ENCODE data around the gene HS6ST3. TPM values are rescaled to one million over a fixed set of nuclear protein-coding genes. Genes with fewer than 3 reads are reported as not detected.
A peak's percentile ranks its signal among the peaks of the same experiment; 100 is the strongest.
"Not testable (repeated sequence)": the region's sequence is repeated elsewhere in the genome, so short reads cannot be mapped to it uniquely, and the experiment has no call there.

The HS6ST3 gene
- total RNA-seq, 8 experiments from 2014 or later = 0.04 to 17.2 (median 4.5) TPM

DNA sequence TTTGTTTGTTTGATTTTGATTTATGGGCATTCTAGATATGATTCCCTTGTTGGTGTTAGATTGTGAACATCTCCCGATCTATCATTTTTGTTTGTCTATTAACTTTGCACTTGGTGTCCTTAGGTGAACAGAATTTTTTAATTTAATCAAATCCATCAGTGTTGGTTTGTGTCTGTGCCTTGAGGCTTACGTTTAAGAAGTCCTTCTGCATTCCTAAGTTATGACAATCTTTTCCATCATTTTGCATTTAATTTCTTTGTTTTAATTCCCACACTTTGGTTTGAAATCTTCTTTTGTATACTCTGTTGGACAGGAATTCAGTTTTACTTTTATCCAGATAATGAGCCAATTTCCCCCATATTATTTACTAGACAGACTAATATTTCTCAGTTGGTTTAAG lies 421.7 kb downstream of the HS6ST3 start:
- in situ Hi-C loops (cut with MboI; ENCODE audit: low pct_unique_long_range_greater_than_20kb in 2 of 9, low sequenced_read_pairs in 9 of 9, unreplicated experiment in 9 of 9) = no loop called here
- ATAC-seq (replicated peaks in 6 of 8) = no peak
- WGBS, 10 experiments = 6 to 100% (median 69%) methylated on average over 1 to 2 of the region's 2 CpGs

GRCh38 chr13:96519380-96519779 lies 429.5 kb downstream of the HS6ST3 start:
- in situ Hi-C loops (cut with MboI; ENCODE audit: low pct_unique_long_range_greater_than_20kb in 2 of 9, low sequenced_read_pairs in 9 of 9, unreplicated experiment in 9 of 9) = no loop called here
- Histone ChIP-seq H3K4me1 (replicated peaks in 1 of 2) (no peaks in the 10 kb centered on the region), H3K4me3 (no peak overlapping the region), H3K27ac (no peak overlapping the region)
- WGBS, 10 experiments = 0 to 100% (median 69%) methylated on average over 1 of the region's 1 CpG; no CpG with 5 or more reads in 4 of the 10 experiments
- no peak for ATAC-seq (replicated peaks in 6 of 8)

More for the DNA sequence above, 421.7 kb downstream of the HS6ST3 start:
- H3K4me1 ChIP-seq (replicated peaks in 1 of 2) = no peaks in the 10 kb centered on the region
- H3K27ac ChIP-seq = no peak overlapping the region
- no peak overlapping the region for H3K4me3 ChIP-seq

GRCh38 chr13:96524398-96525020 lies 434.6 kb downstream of the HS6ST3 start:
- ATAC-seq (replicated peaks in 6 of 8); in situ Hi-C loops (cut with MboI; ENCODE audit: low pct_unique_long_range_greater_than_20kb in 2 of 9, low sequenced_read_pairs in 9 of 9, unreplicated experiment in 9 of 9): not testable (repeated sequence)
- WGBS, 10 experiments = 60 to 94% (median 72%) methylated on average over 2 to 8 of the region's 11 CpGs; no CpG with 5 or more reads in 6 of the 10 experiments

DNA sequence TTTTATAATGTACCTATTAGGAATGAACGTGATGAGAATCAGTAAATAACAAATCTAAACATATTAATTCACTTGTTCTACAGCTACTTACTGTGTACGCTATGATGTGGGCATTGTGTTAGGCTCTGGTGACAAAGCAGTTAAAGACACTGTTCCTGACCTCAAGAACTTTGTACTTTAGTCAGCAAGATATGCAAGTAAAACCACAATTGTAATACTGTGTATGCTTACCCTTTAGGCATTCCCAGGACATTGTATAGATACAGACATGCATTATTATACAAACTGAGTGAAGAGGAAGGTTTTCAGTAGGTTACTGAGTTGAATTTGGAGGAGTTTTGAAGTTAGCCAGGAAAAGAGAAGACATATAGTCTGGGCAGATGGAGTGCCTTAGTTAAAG lies 435.8 kb downstream of the HS6ST3 start:
- in situ Hi-C loops (cut with MboI; ENCODE audit: low pct_unique_long_range_greater_than_20kb in 2 of 9, low sequenced_read_pairs in 9 of 9, unreplicated experiment in 9 of 9) = no loop called here
- no peak for ATAC-seq (replicated peaks in 6 of 8)
- H3K27ac ChIP-seq = no peak overlapping the region
- H3K4me1 ChIP-seq (replicated peaks in 1 of 2) = no peaks in the 10 kb centered on the region
- 0 to 100% (median 84%) methylated on average over 1 to 2 of the region's 2 CpGs for WGBS, 10 experiments
- H3K4me3 ChIP-seq = no peak overlapping the region

More at GRCh38 chr13:96524398-96525020, 434.6 kb downstream of the HS6ST3 start:
- H3K4me3 ChIP-seq; H3K4me1 ChIP-seq (replicated peaks in 1 of 2); H3K27ac ChIP-seq: not testable (repeated sequence)

DNA sequence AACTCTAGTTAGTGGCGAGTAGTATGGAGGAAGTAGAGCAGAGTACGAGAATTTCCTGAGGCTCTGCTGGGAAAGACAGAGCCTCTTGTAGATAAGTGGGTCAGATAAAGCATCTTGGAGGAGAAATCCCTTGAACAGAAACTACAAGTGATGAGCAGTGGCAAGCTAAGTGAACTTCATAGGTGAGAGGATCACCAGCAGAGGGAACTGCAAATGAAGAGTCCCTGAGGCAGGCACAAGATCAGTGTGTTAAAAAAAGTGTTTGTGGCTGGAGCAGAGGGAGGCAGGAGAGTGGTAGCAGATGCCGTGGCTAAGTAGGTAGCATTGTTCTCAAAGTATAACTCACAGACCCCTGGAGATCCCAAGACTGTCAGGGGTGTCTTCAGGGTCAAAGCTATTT lies 437.6 kb downstream of the HS6ST3 start:
- no peak for ATAC-seq (replicated peaks in 6 of 8)
- 0 to 90% (median 67%) methylated on average over 1 to 2 of the region's 3 CpGs; no CpG with 5 or more reads in 3 of the 10 experiments for WGBS, 10 experiments
- H3K27ac ChIP-seq = no peak overlapping the region
- H3K4me1 ChIP-seq (replicated peaks in 1 of 2) = peaks cover 0 to under 1% of the 10 kb centered on the region in 2 donors
- in situ Hi-C loops (cut with MboI; ENCODE audit: low pct_unique_long_range_greater_than_20kb in 2 of 9, low sequenced_read_pairs in 9 of 9, unreplicated experiment in 9 of 9) = no loop called here
- no peak overlapping the region for H3K4me3 ChIP-seq

DNA sequence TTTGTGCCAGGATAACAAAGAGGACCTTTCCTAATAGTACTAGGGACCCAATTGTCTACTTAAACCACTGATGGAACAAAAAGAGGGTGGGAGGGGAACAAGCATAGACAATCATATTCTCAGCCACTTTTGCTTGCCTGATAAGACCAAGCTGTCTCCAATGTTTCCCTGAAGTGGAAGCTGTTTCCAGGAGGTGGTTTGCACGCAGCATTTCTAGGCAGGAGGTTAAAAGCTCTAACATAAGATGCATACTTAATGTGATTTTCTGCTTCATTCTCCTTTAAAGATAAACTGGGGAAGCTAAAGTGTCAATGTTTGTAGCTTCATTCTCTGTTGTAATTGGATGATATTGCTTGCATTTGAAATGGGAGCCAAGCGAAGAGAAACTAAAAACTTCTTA lies 442.9 kb downstream of the HS6ST3 start:
- Histone ChIP-seq H3K4me3 (no peak overlapping the region), H3K27ac (no peak overlapping the region), H3K4me1 (replicated peaks in 1 of 2) (peaks cover 11 to 15% of the 10 kb centered on the region in 2 donors)
- peak in 1 of 8 experiments; percentile 6 for ATAC-seq (replicated peaks in 6 of 8)
- in situ Hi-C loops (cut with MboI; ENCODE audit: low pct_unique_long_range_greater_than_20kb in 2 of 9, low sequenced_read_pairs in 9 of 9, unreplicated experiment in 9 of 9) = no loop called here
- WGBS, 10 experiments = 29 to 100% (median 89%) methylated on average over 1 to 2 of the region's 2 CpGs; no CpG with 5 or more reads in 3 of the 10 experiments

GRCh38 chr13:96533408-96533807 lies 443.5 kb downstream of the HS6ST3 start:
- 0 to 62% (median 23%) methylated on average over 1 to 6 of the region's 7 CpGs; no CpG with 5 or more reads in 2 of the 10 experiments for WGBS, 10 experiments
- H3K4me1 ChIP-seq (replicated peaks in 1 of 2) = peaks cover 11 to 15% of the 10 kb centered on the region in 2 donors
- no peak overlapping the region for H3K4me3 ChIP-seq
- in situ Hi-C loops (cut with MboI; ENCODE audit: low pct_unique_long_range_greater_than_20kb in 2 of 9, low sequenced_read_pairs in 9 of 9, unreplicated experiment in 9 of 9) = no loop called here
- peak in 5 of 8 experiments; percentile 82 to 94 (median 91) for ATAC-seq (replicated peaks in 6 of 8)
- peak overlapping the region in 1 of 2 donors; percentile 21 for H3K27ac ChIP-seq

DNA sequence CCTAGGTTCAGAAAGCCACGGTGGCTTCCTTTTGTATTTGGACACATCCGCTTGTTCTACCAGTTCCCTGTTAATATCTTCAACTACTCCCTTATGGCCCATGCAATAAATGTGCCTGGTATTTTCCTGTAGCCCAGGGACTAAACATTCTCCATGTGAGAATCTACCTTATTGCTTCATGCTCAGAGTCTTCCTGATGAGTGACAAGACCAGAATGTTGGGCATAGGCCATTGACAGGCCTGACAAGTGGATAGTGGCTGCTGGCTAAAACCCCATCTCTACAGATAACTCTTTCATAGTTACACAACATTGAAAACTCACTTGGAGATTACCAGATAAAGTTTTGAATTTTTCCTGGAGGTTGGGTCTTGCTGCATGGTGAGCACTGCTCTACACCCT lies 449.9 kb downstream of the HS6ST3 start:
- 33 to 100% (median 92%) methylated on average over 1 to 2 of the region's 2 CpGs; no CpG with 5 or more reads in 1 of the 10 experiments for WGBS, 10 experiments
- H3K4me1 ChIP-seq (replicated peaks in 1 of 2) = peaks cover 0 to 7% of the 10 kb centered on the region in 2 donors
- ATAC-seq (replicated peaks in 6 of 8) = no peak
- H3K27ac ChIP-seq = no peak overlapping the region
- in situ Hi-C loops (cut with MboI; ENCODE audit: low pct_unique_long_range_greater_than_20kb in 2 of 9, low sequenced_read_pairs in 9 of 9, unreplicated experiment in 9 of 9) = no loop called here
- no peak overlapping the region for H3K4me3 ChIP-seq

DNA sequence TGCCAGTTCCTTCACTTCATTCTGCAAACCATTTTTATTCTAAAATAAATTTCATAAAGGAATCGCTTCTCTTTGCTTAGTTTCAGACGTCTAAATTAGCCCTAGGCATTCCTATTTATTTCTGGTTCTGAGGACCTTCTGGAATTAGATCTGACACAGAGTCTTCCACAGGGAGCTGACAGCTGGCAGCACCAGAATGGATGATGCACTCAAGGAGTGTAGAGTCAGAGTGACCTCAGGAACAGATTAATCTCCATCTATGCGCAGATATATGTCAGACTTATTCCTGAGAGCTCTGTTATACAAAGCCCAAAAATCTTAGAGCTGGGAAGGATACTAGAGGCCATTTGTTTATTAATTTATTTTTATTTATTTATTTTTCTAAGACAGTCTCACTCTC lies 450.8 kb downstream of the HS6ST3 start:
- Histone ChIP-seq H3K4me3 (no peak overlapping the region), H3K4me1 (replicated peaks in 1 of 2) (peaks cover 0 to 7% of the 10 kb centered on the region in 2 donors), H3K27ac (no peak overlapping the region)
- peak in 5 of 8 experiments; percentile 67 to 98 (median 71) for ATAC-seq (replicated peaks in 6 of 8)
- WGBS, 10 experiments = 0 to 90% (median 75%) methylated on average over 1 to 3 of the region's 3 CpGs
- in situ Hi-C loops (cut with MboI; ENCODE audit: low pct_unique_long_range_greater_than_20kb in 2 of 9, low sequenced_read_pairs in 9 of 9, unreplicated experiment in 9 of 9) = no loop called here

DNA sequence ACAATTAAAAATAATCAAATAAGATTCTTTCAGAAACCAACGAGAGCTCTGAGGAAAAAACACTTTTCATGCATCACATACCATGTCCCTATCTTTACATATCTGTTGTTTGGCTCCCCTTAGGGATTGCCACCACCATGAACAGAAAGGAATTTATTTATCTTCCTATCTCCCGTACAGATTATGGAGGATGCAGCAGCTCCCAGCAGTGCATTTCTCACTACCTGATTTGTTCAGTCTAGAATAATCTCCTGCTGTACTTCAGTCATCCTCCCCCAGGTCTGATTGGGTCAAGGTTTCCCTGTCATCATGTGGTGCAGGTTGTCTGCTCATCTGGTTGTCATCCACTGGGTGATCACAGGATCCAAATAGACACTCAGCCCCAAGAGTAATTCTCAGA lies 453.1 kb downstream of the HS6ST3 start:
- no peak for ATAC-seq (replicated peaks in 6 of 8)
- Histone ChIP-seq H3K27ac (no peak overlapping the region), H3K4me3 (no peak overlapping the region), H3K4me1 (replicated peaks in 1 of 2) (peaks cover 0 to 11% of the 10 kb centered on the region in 2 donors)
- in situ Hi-C loops (cut with MboI; ENCODE audit: low pct_unique_long_range_greater_than_20kb in 2 of 9, low sequenced_read_pairs in 9 of 9, unreplicated experiment in 9 of 9) = no loop called here
- 0 to 88% (median 68%) methylated on average over 1 to 2 of the region's 2 CpGs; no CpG with 5 or more reads in 5 of the 10 experiments for WGBS, 10 experiments

DNA sequence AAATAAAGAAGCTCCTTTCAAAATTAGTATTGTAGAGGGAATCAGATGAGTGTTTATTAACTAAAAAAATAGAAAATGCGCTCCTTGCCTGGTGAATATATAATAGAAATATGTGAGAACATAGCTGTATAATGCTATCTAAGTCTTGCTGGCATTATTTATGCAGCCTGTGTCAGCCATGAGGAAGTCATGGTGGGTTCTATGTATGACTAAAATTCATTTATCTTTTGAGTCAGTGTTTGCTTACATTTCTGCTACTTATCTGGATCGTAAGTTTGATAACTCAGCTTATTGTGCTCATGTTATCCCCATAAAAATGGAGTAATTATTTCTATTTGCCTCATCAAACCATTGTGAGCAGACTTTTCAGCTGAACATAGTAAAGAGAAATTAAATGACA lies 455.1 kb downstream of the HS6ST3 start:
- ATAC-seq (replicated peaks in 6 of 8) = peak in 2 of 8 experiments; percentile 58 to 59
- Histone ChIP-seq H3K27ac (no peak overlapping the region), H3K4me3 (no peak overlapping the region), H3K4me1 (replicated peaks in 1 of 2) (peaks cover 0 to 11% of the 10 kb centered on the region in 2 donors)
- 0 to 94% (median 83%) methylated on average over 1 to 2 of the region's 2 CpGs for WGBS, 10 experiments
- in situ Hi-C loops (cut with MboI; ENCODE audit: low pct_unique_long_range_greater_than_20kb in 2 of 9, low sequenced_read_pairs in 9 of 9, unreplicated experiment in 9 of 9) = no loop called here

DNA sequence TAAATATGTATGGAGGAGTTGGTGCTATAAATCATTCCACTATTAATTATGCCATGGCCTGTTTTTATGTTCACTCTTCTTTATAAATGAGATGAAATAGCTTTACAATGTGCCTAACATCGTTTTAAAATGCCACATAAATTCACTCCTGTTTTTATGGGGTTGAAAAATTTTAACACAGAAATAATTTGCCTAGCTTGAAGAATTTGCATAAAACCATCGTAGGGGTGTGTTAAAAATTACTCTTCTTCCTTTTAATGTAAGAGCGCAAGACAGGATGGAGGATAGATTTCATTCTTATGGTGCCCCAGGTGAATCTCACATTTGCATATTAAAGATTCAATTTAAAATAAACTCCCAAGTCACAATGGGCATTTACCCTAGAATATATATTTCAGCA lies 456.6 kb downstream of the HS6ST3 start:
- H3K27ac ChIP-seq = no peak overlapping the region
- in situ Hi-C loops (cut with MboI; ENCODE audit: low pct_unique_long_range_greater_than_20kb in 2 of 9, low sequenced_read_pairs in 9 of 9, unreplicated experiment in 9 of 9) = no loop called here
- ATAC-seq (replicated peaks in 6 of 8) = peak in 1 of 8 experiments; percentile 71
- H3K4me1 ChIP-seq (replicated peaks in 1 of 2) = peaks cover 0 to 5% of the 10 kb centered on the region in 2 donors
- WGBS, 10 experiments = 11 to 88% (median 48%) methylated on average over 1 to 3 of the region's 3 CpGs; no CpG with 5 or more reads in 1 of the 10 experiments
- H3K4me3 ChIP-seq = no peak overlapping the region

DNA sequence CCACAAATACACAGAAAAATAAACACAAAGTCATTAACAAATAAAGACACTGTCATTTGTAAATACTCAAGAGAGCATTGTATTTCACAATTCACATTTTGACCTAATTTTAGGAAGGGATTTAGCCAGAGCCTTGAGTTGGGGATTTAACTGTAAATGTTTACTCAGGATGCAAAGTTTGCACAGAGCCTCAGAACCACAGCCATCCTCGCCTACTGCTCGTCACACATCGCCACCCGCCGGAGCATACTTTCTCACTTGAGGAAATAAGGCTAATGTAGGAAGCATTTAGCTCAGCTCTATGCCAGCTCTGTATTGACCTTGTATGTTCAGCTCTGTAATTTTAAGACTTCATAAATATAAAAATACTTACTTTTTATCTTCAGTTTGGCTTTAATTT lies 461.6 kb downstream of the HS6ST3 start:
- ATAC-seq (replicated peaks in 6 of 8) = no peak
- in situ Hi-C loops (cut with MboI; ENCODE audit: low pct_unique_long_range_greater_than_20kb in 2 of 9, low sequenced_read_pairs in 9 of 9, unreplicated experiment in 9 of 9) = no loop called here
- peaks cover 3 to 12% of the 10 kb centered on the region in 2 donors for H3K4me1 ChIP-seq (replicated peaks in 1 of 2)
- H3K27ac ChIP-seq = no peak overlapping the region
- WGBS, 10 experiments = 0 to 94% (median 56%) methylated on average over 3 to 4 of the region's 5 CpGs; no CpG with 5 or more reads in 4 of the 10 experiments
- H3K4me3 ChIP-seq = no peak overlapping the region

- H3K27ac ChIP-seq = no peak overlapping the region
- no peak for ATAC-seq (replicated peaks in 6 of 8)
- H3K4me1 ChIP-seq (replicated peaks in 1 of 2) = peaks cover 3 to 8% of the 10 kb centered on the region in 2 donors
- H3K4me3 ChIP-seq = no peak overlapping the region
- WGBS, 10 experiments = 79 to 100% (median 89%) methylated on average over 1 to 2 of the region's 2 CpGs; no CpG with 5 or more reads in 6 of the 10 experiments
- in situ Hi-C loops (cut with MboI; ENCODE audit: low pct_unique_long_range_greater_than_20kb in 2 of 9, low sequenced_read_pairs in 9 of 9, unreplicated experiment in 9 of 9) = no loop called here
These were observed 462.7 kb downstream of the HS6ST3 start for GRCh38 chr13:96552559-96552958.

All from motor neuron (in vitro differentiated cells).